ENCODE results near the gene ATP8A2.

The ATP8A2 gene

DNA sequence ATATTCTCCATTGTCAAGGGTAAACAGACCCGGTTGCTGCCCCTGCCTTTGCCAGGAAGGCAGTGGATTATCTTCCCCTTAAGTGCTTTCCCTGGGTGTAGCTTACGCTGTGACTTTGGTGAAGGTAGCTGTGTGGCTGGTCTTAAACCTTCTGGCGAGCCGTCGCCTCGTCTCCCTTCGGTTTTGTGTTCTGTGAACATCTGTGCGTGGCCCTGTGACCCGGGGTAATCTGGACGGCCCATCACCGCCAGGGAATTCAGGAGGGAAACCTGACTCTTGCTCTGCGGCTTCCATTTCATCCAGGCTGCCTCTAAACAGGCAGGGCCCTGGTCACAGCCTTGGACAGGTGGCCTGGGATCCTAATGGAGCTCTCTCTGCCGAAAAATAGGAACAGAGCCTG lies 601.3 kb downstream of the ATP8A2 start:
- ChIA-PET CTCF (no interaction called here), POLR2A (no interaction called here)
- DNase-seq (ENCODE audit: extremely low spot score), result no peak
- TF ChIP-seq, protein P1, sequence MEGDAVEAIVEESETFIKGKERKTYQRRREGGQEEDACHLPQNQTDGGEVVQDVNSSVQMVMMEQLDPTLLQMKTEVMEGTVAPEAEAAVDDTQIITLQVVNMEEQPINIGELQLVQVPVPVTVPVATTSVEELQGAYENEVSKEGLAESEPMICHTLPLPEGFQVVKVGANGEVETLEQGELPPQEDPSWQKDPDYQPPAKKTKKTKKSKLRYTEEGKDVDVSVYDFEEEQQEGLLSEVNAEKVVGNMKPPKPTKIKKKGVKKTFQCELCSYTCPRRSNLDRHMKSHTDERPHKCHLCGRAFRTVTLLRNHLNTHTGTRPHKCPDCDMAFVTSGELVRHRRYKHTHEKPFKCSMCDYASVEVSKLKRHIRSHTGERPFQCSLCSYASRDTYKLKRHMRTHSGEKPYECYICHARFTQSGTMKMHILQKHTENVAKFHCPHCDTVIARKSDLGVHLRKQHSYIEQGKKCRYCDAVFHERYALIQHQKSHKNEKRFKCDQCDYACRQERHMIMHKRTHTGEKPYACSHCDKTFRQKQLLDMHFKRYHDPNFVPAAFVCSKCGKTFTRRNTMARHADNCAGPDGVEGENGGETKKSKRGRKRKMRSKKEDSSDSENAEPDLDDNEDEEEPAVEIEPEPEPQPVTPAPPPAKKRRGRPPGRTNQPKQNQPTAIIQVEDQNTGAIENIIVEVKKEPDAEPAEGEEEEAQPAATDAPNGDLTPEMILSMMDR (IDR thresholded peaks at IDR 0.05; ENCODE audit: control extremely low read depth, extremely low read depth, low read depth, missing control alignments), result no peak

DNA sequence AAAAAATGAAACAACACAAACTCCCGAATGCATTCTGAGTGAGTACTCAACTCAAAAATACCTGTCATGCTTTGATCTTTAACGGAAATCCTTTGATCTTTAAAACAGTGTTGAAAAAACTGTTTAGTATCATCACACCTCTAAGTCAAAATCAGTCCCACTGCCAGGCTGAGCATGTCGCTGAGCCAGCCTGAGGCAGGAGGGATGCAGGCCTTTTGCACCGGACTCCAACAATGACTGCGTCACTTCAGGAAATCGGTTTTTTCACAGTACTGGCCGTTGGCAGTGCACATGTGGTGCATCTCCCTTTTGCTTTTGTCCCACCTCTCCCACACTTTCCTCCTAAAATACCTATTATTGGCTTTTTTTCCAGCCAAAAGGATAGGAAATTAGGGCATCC lies 601.8 kb downstream of the ATP8A2 start:
- ChIA-PET POLR2A (no interaction called here), CTCF (no interaction called here)
- DNase-seq (ENCODE audit: extremely low spot score), result no peak
- TF ChIP-seq, protein P1 (IDR thresholded peaks at IDR 0.05; ENCODE audit: control extremely low read depth, extremely low read depth, low read depth, missing control alignments), result no peak

DNA sequence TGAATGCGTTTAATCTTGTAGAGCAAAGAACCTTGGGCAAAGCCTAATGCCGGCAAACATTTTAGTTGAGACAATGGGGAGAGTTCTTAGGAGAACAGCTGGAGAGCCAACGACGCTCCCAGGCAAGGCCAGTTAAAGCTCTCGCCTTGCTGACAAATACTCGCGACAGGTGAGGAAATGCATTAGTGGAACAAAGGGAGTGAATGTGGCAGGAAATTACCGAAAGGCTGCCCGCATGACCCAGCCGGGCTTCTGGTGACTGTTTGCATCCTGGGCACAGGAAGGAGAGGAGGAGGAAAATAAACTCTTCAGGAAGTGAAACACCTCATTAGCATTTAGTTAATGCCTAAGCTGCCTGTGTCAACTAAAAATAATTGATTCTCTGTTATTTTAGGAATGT lies 605.4 kb downstream of the ATP8A2 start:
- TF ChIP-seq, protein P1 (IDR thresholded peaks at IDR 0.05; ENCODE audit: control extremely low read depth, extremely low read depth, low read depth, missing control alignments), result no peak
- no peak for DNase-seq (ENCODE audit: extremely low spot score)
- ChIA-PET POLR2A (no interaction called here), CTCF (no interaction called here)

DNA sequence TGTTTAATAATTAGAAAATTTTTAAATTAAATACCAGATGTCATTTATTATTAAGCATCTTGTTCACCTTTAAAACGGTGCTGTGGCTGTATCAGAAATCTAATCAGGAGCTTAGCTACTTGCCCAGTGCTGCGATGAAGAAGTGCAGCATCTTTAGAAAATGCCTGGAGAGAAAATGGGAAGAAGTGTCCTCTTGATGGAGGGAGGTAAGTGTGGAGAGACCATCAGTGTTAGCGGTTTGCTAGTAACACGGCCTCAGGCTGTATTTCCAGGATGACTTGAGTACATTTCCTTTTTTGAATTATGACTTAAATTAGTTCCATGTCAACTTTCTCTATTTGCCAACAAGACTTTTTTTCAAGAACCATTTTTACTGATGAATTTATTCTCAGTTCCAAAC lies 605.9 kb downstream of the ATP8A2 start:
- CTCF ChIA-PET, result no interaction called here
- DNase-seq (ENCODE audit: extremely low spot score), result no peak
- POLR2A ChIA-PET, result no interaction called here
- TF ChIP-seq, protein P1 (IDR thresholded peaks at IDR 0.05; ENCODE audit: control extremely low read depth, extremely low read depth, low read depth, missing control alignments), result no peak

DNA sequence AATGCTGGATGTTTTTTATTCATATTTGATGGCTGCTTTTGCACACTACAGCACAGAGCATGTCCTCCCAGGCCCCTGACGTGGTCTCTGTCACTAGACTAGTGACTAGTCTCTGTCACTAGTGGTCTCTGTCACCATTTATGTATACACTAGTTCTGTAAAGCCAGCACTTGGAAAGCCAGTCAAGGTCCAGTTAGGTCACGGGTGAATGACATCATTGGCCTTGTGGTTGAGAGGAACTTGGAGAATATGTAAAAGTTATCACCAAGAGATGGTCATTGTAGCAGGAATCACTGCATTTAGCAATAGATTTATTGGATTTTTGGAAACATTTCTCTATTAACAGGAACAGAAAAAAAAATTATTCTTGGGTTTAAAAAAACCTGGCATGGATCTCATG lies 607.2 kb downstream of the ATP8A2 start:
- CTCF ChIA-PET, result no interaction called here
- no peak for DNase-seq (ENCODE audit: extremely low spot score)
- TF ChIP-seq, protein P1 (IDR thresholded peaks at IDR 0.05; ENCODE audit: control extremely low read depth, extremely low read depth, low read depth, missing control alignments), result no peak
- POLR2A ChIA-PET, result no interaction called here

DNA sequence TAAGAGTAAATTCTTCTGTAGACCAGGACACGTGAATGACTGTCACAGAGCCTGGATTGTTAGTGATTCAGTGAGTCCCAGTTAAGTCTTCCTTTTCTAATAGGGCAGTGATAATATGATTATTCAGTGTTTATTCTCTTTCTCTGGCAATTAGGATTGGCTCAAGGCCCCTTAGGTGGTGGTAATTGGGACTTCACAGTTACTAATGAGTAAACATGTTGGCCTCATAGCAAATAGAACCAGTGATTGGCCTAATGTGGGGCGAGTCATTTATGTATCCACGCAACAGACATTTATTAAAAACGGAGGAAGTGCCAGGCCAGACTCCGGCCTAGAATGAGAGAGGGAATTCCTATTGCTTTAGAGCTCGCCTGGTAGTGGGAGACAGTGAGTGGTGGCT lies 607.6 kb downstream of the ATP8A2 start:
- DNase-seq (ENCODE audit: extremely low spot score), result no peak
- TF ChIP-seq, protein P1 (IDR thresholded peaks at IDR 0.05; ENCODE audit: control extremely low read depth, extremely low read depth, low read depth, missing control alignments), result no peak
- ChIA-PET POLR2A (no interaction called here), CTCF (no interaction called here)

DNA sequence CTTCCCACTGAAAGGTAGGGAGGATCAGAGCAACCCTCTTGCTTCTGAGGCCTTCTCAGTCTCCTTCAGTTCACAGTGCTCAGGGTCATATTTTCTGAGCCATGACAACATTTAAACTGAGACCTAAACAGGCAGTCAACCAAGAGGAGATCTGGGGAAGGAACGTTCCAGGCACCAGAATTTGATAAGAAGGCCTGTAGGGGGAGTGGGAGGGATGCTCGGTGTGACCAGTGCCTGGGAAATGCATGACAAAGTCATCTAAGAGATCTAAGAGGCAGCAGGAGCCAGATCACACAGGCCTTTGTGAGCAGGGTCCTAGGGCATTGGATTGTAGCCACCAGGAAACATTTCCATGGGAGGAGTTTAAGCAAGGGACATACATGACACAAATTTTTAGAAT lies 608.5 kb downstream of the ATP8A2 start:
- ChIA-PET POLR2A (no interaction called here), CTCF (no interaction called here)
- TF ChIP-seq, protein P1 (IDR thresholded peaks at IDR 0.05; ENCODE audit: control extremely low read depth, extremely low read depth, low read depth, missing control alignments), result no peak
- DNase-seq (ENCODE audit: extremely low spot score), result no peak
